Left ventricle myocardium superior (tissue), 1 donor: ENCODE measurements around the gene FYB1. TPM values are rescaled to one million over a fixed set of nuclear protein-coding genes. Genes with fewer than 3 reads are reported as not detected.
"Not testable (repeated sequence)": the region's sequence is repeated elsewhere in the genome, so short reads cannot be mapped to it uniquely, and the experiment has no call there.

Source experiments
- ATAC-seq: fragments of 200-7000 bp; cut with Tn5 transposase; one replicate; pipeline ENCODE4 v1.9.1; 2020; ENCODE audit warnings: mild to moderate bottlenecking, moderate library complexity
- DNase-seq: peaks from one replicate; pipeline ENCODE4 v3.0.0-alpha.2; 2020
- intact Hi-C: fragments of 100-400 bp; cut with micrococcal nuclease; formaldehyde crosslinking; loops from one replicate; pipeline ENCODE4 v1.11.0; 2022
- total RNA-seq: library from RNA; stranded (reverse); fragmentation: NEBNext Ultra II Directional; extraction: Animal tissue kit (Norgen Biotek cat#: 25700); gene quantifications from one replicate; pipeline ENCODE4 v1.2.1, GENCODE V29; 2021
- donor health status: DM: no; HTN: yes; CAD: no; lungs with severe emphysema.

FYB1 gene
- total RNA-seq, 1 donor from 2014 or later = 5.8 TPM

GRCh38 chr5:39194466-39195136 is 24.8 kb downstream of the FYB1 start:
- ATAC-seq (no peak), DNase-seq (no peak)
- intact Hi-C loops = no loop called here

- intact Hi-C loops = no loop called here
- no peak for DNase-seq
- ATAC-seq = no peak
Observed at GRCh38 chr5:39193553-39194465, 25.6 kb downstream of the FYB1 start.

DNA sequence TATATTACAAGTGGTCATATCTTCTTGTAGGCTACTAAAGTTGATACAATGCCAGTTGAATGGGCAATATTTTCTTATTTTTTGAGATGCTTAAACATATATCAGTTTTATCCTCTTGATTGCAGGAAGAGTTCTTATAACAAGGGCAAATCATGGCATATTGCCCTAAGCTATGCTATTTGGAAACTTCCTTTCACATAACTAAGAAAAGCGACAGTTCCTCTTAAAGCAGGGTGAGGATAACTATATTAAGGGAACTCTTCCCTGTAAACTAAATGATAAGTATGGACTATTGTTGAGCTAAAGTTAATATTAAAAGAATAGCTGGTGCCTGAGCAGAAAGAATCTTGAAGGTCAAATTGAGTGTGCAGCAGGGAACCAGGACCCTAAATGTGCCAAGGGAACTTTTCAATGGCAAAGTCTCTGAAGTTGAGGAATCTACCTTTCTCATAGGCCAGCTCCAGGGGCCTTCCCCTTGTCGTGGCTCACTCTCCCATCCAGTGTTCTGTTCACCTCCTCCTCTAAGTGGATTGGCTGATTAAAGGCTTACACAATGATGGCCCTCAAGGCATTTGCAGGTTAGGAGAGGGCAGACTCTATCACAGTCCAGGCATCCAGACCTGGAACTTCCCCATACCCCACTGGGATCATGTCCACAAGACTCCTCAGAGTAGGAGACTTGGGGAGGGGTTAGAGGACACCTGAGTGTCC is 26.8 kb downstream of the FYB1 start:
- ATAC-seq = no peak
- intact Hi-C loops = no loop called here
- no peak for DNase-seq

GRCh38 chr5:39191216-39191615 is 28.1 kb downstream of the FYB1 start:
- DNase-seq (no peak), ATAC-seq (no peak)
- intact Hi-C loops = no loop called here

- intact Hi-C loops = no loop called here
- DNase-seq = no peak
- ATAC-seq = no peak
Observed at GRCh38 chr5:39190311-39191102, 28.9 kb downstream of the FYB1 start.

DNA sequence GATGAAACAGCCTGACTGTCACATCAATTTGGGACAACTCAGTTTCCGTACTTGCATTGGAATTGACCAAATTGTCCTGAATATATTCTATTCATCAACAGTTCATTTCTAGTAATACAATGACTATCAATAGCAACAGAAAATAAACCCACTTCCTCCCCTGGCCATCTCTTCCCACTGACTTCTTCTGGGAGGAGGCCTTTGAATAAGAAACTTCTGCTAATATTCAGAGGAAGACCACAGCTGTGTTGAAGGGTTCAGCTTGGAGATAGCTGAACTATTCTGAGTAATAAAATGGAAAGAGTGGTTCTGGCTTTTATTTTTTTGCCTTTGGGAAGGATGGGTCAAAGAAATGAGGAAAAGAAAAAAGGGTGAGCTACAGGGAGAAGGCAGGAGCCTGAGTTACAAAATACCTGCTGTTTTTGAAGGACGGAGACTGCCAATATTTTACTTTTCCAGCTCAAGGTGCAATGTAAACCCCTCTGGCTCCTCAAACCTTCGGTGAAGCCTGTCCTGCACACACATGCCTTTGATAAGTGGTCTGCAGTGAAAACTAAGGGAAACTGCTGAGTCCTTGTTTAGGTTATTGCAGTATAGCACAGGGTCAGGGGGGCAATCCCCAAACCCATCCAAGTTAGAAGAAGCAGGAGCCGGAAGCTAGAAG is 29.9 kb downstream of the FYB1 start:
- ATAC-seq = no peak

GRCh38 chr5:39187831-39188731 is 31.3 kb downstream of the FYB1 start:
- intact Hi-C loops = no loop called here
- DNase-seq (no peak), ATAC-seq (no peak)

More for the DNA sequence above, 29.9 kb downstream of the FYB1 start:
- DNase-seq = no peak
- intact Hi-C loops = no loop called here

- ATAC-seq (no peak), DNase-seq (no peak)
- intact Hi-C loops = no loop called here
Observed at GRCh38 chr5:39186722-39187539, 32.4 kb downstream of the FYB1 start.

GRCh38 chr5:39186289-39186688 is 33.1 kb downstream of the FYB1 start:
- ATAC-seq (no peak), DNase-seq (no peak)
- intact Hi-C loops = no loop called here

DNA sequence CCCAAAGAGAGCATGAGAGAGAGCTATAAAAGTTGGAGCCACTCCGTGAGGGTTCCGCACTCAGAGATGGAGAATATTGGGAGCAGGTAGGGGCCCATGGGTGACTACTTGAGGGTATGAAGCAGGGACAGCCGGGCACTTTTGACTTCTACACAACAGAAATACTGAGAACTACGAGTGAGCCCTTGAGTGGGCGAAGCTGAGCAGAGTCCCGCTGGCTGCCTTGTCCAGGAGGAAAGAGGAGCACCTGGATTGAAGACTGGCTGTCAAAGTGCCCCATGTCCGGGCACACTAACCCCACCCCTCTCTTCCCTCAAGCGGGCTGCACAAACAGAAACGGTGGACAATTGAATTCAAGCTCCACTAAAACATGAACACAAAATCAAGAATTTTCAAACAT is 33.6 kb downstream of the FYB1 start:
- DNase-seq (no peak), ATAC-seq (no peak)
- intact Hi-C loops = no loop called here

GRCh38 chr5:39179561-39179960 is 39.8 kb downstream of the FYB1 start:
- ATAC-seq, intact Hi-C loops, DNase-seq: not testable (repeated sequence)

DNA sequence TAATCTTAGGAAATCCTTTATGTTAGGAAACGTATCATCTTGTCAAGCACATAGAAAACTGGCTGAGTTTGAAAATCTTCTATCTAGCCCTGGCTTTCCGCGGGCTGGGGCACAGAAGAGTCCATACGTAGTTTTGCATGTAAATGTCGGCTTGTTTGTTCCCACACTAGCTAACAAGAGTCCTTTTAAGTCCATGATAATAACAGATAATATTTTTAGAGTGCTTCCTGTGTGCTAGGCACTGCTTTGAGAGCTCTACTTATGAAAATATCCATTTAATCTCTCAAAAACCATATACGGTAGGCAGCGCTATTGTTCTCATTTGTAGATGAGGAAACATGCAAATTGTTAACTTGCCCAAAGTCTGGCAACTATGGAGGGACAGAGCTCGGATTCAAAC is 40.5 kb downstream of the FYB1 start:
- DNase-seq = no peak
- ATAC-seq = no peak
- intact Hi-C loops = no loop called here

GRCh38 chr5:39178171-39178570 is 41.2 kb downstream of the FYB1 start:
- ATAC-seq (no peak), DNase-seq (no peak)
- intact Hi-C loops = no loop called here

DNA sequence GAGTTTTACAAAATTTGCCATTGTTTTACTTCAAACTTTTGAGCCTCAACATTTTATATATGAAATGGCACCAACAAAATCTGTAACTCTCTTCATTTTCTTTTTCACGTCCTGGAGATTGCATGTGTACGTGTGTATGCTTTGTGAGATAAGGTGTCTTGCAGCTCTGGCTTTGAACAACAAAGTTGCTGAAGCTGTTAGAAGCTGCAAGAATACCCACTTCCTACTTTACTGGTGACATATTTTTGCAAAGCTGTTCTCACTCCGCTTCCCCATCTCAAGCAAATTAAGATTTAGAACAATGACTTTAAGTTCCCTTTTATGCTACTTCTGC is 41.8 kb downstream of the FYB1 start:
- peak; percentile 48 for ATAC-seq
- intact Hi-C loops = no loop called here
- no peak for DNase-seq

DNA sequence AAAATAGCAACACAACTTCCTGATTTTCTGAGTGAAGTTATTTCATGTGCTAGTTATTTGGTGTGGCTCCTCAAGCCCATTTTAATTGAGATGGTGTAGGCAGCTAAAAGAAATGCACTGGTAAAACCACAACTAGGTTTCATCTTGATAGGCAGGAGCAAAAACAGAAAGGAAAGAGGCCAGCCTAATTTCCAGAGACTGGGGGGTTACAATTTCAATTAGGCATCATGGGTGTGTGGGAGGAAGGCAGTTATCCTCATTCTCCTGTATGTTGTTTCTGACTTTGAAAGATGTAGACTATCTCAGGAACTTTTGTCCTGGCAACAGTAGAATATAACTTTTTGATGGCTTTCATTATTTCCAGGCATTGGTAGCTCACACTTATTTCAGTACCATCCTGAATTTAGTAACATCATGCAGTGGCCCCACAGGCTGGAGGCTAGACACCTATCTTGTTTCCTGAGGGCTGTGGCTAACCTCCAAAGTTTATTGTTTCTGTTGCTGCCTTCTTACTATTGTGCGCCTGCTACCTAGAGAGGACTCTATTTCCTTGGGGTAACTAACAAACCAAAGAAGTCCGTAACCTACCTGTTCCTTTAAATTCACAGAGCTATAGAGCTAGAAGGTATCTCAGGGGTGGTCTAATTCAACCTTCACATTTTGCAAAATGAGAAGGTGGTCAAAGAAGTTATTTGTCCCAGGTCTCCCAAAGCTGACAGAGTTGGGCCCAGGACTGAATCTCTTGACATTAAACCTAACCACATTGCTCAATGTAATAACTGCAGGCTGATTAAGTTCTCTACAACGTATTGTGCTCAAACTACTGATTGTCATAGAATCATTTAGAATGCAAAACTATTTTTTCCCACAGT is 42.4 kb downstream of the FYB1 start:
- no peak for ATAC-seq
- intact Hi-C loops = no loop called here

GRCh38 chr5:39175273-39175955 is 43.9 kb downstream of the FYB1 start:
- DNase-seq (no peak), ATAC-seq (no peak)
- intact Hi-C loops = no loop called here

More for the DNA sequence above, 42.4 kb downstream of the FYB1 start:
- no peak for DNase-seq
